Epithelial cell of proximal tubule (primary cell): ENCODE results near the gene ALG14. TPM values are rescaled to one million over a fixed set of nuclear protein-coding genes. Genes with fewer than 3 reads are reported as not detected.

ENCODE experiments used
- DNase-seq: peaks from one replicate; pipeline ENCODE4 v3.0.0-alpha.2; 2011; ENCODE audit warnings: low read depth
- H3K4me3 ChIP-seq: 2 replicates; pipeline ENCODE4 v1.5.1; 2011; ENCODE audit warnings: low read depth, mild to moderate bottlenecking, low read length
- CTCF ChIP-seq: conservative IDR thresholded peaks from 2 replicates; pipeline ENCODE4 v1.5.1; 2012; ENCODE audit warnings: low read depth, mild to moderate bottlenecking, low read length
- total RNA-seq: library from RNA; depleted of rRNA; stranded (reverse); fragments of >200 nt; gene quantifications from 2 replicates; pipeline ENCODE4 v1.2.3, GENCODE V29; 2015

The ALG14 gene
- total RNA-seq, 1 donor from 2014 or later, result 1.1 TPM

GRCh38 chr1:95034506-95034905, 38.2 kb downstream of the ALG14 start:
- DNase-seq, result no peak
- TF ChIP-seq CTCF, result no peak
- H3K4me3 ChIP-seq, result no peak overlapping the region

- DNase-seq, result no peak
- TF ChIP-seq CTCF, result no peak
- H3K4me3 ChIP-seq, result no peak overlapping the region
These were observed 38.9 kb downstream of the ALG14 start for GRCh38 chr1:95033843-95034242.

- H3K4me3 ChIP-seq, result no peak overlapping the region
- TF ChIP-seq CTCF, result no peak
- no peak for DNase-seq
These were observed 43.2 kb downstream of the ALG14 start for GRCh38 chr1:95029532-95029931.

GRCh38 chr1:95028954-95029353, 43.8 kb downstream of the ALG14 start:
- H3K4me3 ChIP-seq, result no peak overlapping the region
- TF ChIP-seq CTCF, result no peak
- no peak for DNase-seq

- no peak for TF ChIP-seq CTCF
- no peak overlapping the region for H3K4me3 ChIP-seq
- DNase-seq, result no peak
These were observed 45.7 kb downstream of the ALG14 start for GRCh38 chr1:95027046-95027445.

- H3K4me3 ChIP-seq, result no peak overlapping the region
- TF ChIP-seq CTCF, result no peak
- no peak for DNase-seq
These were observed 49.2 kb downstream of the ALG14 start for GRCh38 chr1:95023399-95024043.

GRCh38 chr1:95022644-95022926, 50.2 kb downstream of the ALG14 start:
- H3K4me3 ChIP-seq, result no peak overlapping the region
- TF ChIP-seq CTCF, result no peak

More at GRCh38 chr1:95022644-95022926, 50.2 kb downstream of the ALG14 start:
- no peak for DNase-seq
